ENCODE results near the gene CAMKK1. TPM values are rescaled to one million over a fixed set of nuclear protein-coding genes. Genes with fewer than 3 reads are reported as not detected.

CAMKK1 gene
- total RNA-seq, 4 donors from 2014 or later, result 2.9 to 8.8 (median 4.4) TPM

GRCh38 chr17:3848229-3848835 lies 44.5 kb downstream of the CAMKK1 start:
- no peaks in the 10 kb centered on the region for H3K9me3 ChIP-seq
- TF ChIP-seq EP300 (IDR thresholded peaks at IDR 0.05) (no peak), POLR2AphosphoS5 (IDR thresholded peaks at IDR 0.05) (no peak), POLR2A (IDR thresholded peaks at IDR 0.05; ENCODE audit: low read depth) (no peak)
- DNase-seq (ENCODE audit: extremely low spot score), result no peak
- no peak overlapping the region for H3K4me3 ChIP-seq
- H3K27me3 ChIP-seq, result no peaks in the 10 kb centered on the region
- intact Hi-C loops (cut with DNase I), result no loop called here
- no peak overlapping the region for H3K27ac ChIP-seq (replicated peaks in 1 of 4)
- peaks cover 17 to 25% (median 21%) of the 10 kb centered on the region in 4 donors for H3K4me1 ChIP-seq
- WGBS, result 75% methylated on average over 8 of the region's 9 CpGs
- H3K36me3 ChIP-seq, result peaks cover 0 to 13% (median 2%) of the 10 kb centered on the region in 4 donors

DNA sequence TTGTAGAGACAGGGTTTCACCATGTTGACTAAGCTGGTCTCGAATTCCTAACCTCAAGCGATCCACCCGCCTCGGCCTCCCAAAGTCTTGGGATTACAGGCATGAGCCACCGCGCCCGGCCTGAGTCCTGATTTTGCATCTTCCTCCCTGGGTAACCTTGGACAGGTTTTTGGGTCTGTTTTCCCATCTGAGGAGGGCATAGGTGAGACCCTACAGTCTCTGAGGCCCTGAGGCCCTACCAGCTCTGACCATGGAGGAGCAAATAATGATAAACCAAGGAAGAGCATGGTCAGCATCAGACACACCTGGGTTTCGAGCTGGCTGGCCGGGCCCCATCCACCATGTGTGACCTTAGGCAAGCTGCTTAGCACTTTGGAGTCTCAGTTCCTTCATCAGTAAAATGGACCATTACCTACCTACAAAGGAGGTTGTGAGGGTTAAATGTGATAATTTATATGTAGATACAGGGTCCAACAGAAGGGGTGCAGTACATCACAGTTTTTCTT lies 45.6 kb downstream of the CAMKK1 start:
- intact Hi-C loops (cut with DNase I), result no loop called here
- no peak for TF ChIP-seq POLR2AphosphoS5 (IDR thresholded peaks at IDR 0.05)
- no peak for TF ChIP-seq CTCF (IDR thresholded peaks at IDR 0.05)
- no peak for TF ChIP-seq EP300 (IDR thresholded peaks at IDR 0.05)
- no peak for TF ChIP-seq POLR2A (IDR thresholded peaks at IDR 0.05; ENCODE audit: low read depth)
- Histone ChIP-seq H3K4me3 (no peak overlapping the region), H3K36me3 (peaks cover under 1 to 23% (median 11%) of the 10 kb centered on the region in 4 donors), H3K4me1 (peaks cover 19 to 25% (median 23%) of the 10 kb centered on the region in 4 donors), H3K27ac (replicated peaks in 1 of 4) (no peak overlapping the region), H3K9me3 (no peaks in the 10 kb centered on the region), H3K27me3 (no peaks in the 10 kb centered on the region)
- DNase-seq (ENCODE audit: extremely low spot score), result no peak
- 94% methylated on average over 9 of the region's 9 CpGs for WGBS

GRCh38 chr17:3846437-3847164 lies 46.3 kb downstream of the CAMKK1 start:
- Histone ChIP-seq H3K4me3 (peak overlapping the region; percentile 80 to 94 (median 84)), H3K27ac (replicated peaks in 1 of 4) (peak overlapping the region in 2 of 4 donors; percentile 89 to 95), H3K36me3 (peaks cover 5 to 29% (median 16%) of the 10 kb centered on the region in 4 donors), H3K4me1 (peaks cover 19 to 26% (median 24%) of the 10 kb centered on the region in 4 donors), H3K9me3 (no peaks in the 10 kb centered on the region), H3K27me3 (no peaks in the 10 kb centered on the region)
- TF ChIP-seq POLR2A (IDR thresholded peaks at IDR 0.05; ENCODE audit: low read depth) (no peak), CTCF (IDR thresholded peaks at IDR 0.05) (no peak), POLR2AphosphoS5 (IDR thresholded peaks at IDR 0.05) (no peak), EP300 (IDR thresholded peaks at IDR 0.05) (no peak)
- intact Hi-C loops (cut with DNase I), result no loop called here
- no peak for DNase-seq (ENCODE audit: extremely low spot score)
- 67% methylated on average over 12 of the region's 17 CpGs for WGBS

DNA sequence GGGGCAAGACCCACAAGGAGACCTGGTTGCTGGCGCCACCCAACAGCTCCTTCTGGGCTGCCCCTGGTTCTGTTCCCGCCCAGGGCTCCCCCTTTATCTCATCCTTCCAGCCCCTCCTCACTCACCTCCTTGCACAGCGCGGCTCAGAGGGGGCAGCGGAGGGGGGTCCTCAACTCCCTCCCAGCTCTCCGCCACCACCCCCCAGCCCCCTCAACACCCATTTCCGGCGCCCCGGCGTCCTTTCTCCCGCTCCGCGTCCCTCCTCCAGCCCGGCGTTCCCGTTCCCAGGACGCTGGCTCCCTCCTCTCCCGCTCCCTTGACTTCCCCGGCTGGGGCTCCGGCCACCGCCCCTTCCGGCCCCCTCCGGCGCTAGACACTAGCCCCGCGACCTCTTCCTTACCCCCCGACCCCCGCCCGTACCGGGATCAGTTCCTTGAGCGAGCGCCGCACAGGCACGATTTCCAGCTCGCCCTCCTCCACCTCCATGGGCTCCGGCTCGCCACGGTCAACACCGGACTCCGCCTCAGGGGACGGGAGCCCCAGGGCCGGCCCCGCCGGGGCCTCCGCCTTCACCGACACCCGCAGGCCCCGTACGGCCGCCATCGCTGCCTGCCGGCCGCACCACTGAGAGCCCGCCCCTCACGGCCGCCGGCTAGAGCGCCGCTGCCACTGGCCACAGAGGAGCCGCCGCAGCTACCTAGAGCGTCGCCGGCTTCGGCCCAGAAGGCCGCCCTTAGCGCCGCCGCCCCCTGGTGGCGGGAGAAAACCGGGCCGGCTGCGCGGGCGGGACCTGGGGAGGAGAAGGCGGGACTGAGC lies 47.0 kb downstream of the CAMKK1 start, which contains the start of gene NCBP3:
Gene NCBP3, minus strand, starts transcription at position 626 of the 816 bp plus-strand sequence. Its CDS starts 23 bp downstream, at position 603.
- Histone ChIP-seq H3K27me3 (no peaks in the 10 kb centered on the region), H3K27ac (replicated peaks in 1 of 4) (peak within 1 kb of the TSS; percentile 89 to 95 (median 90)), H3K4me1 (peaks cover 19 to 26% (median 24%) of the 10 kb centered on the region in 4 donors), H3K4me3 (peak within 1 kb of the TSS; percentile 80 to 94 (median 84)), H3K36me3 (peaks cover 5 to 37% (median 19%) of the 10 kb centered on the region in 4 donors), H3K9me3 (no peaks in the 10 kb centered on the region)
- intact Hi-C loops (cut with DNase I), result no loop called here
- peak; percentile 95 for DNase-seq (ENCODE audit: extremely low spot score)
- 2% methylated on average over 9 of the region's 76 CpGs for WGBS
- TF ChIP-seq CTCF (IDR thresholded peaks at IDR 0.05) (peak; percentile 96 to 97 (median 97)), POLR2AphosphoS5 (IDR thresholded peaks at IDR 0.05) (peak; percentile 92 to 93), EP300 (IDR thresholded peaks at IDR 0.05) (no peak), POLR2A (IDR thresholded peaks at IDR 0.05; ENCODE audit: low read depth) (peak; percentile 72)
